ENCODE data around the gene CCNE1.

Gene CCNE1

DNA sequence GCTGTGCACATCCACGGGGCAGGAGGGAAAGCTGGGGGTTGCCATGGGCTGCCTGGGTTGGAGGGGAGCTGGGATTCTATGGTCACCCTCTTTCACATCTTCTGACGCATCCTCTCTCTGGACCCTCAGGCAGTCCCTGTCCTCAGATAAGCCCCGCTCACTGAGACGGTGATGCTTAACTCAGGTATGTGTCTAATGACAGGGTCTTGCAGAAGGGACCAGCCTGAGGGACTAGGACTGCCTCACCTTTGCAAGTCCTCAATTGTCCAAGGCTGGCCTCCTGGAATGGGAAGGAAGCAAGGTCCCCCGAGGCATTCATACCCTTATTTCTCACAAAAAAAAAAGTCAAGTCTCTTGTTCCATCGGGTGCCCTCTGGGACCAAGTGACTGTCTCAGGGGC lies 37.7 kb upstream of the CCNE1 start:
- H3K4me1 Mint-ChIP-seq = peaks cover 22% of the 10 kb centered on the region
- H3K27ac Mint-ChIP-seq = no peak overlapping the region
- H3K27me3 Mint-ChIP-seq (ENCODE audit: low read depth) = no peaks in the 10 kb centered on the region
- TF ChIP-seq, protein P1, sequence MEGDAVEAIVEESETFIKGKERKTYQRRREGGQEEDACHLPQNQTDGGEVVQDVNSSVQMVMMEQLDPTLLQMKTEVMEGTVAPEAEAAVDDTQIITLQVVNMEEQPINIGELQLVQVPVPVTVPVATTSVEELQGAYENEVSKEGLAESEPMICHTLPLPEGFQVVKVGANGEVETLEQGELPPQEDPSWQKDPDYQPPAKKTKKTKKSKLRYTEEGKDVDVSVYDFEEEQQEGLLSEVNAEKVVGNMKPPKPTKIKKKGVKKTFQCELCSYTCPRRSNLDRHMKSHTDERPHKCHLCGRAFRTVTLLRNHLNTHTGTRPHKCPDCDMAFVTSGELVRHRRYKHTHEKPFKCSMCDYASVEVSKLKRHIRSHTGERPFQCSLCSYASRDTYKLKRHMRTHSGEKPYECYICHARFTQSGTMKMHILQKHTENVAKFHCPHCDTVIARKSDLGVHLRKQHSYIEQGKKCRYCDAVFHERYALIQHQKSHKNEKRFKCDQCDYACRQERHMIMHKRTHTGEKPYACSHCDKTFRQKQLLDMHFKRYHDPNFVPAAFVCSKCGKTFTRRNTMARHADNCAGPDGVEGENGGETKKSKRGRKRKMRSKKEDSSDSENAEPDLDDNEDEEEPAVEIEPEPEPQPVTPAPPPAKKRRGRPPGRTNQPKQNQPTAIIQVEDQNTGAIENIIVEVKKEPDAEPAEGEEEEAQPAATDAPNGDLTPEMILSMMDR (IDR thresholded peaks at IDR 0.05; ENCODE audit: unreplicated experiment in 3 of 3) = no peak
- no peaks in the 10 kb centered on the region for H3K36me3 Mint-ChIP-seq (ENCODE audit: low read depth)
- no peaks in the 10 kb centered on the region for H3K9me3 Mint-ChIP-seq
- no peak overlapping the region for H3K4me3 Mint-ChIP-seq

DNA sequence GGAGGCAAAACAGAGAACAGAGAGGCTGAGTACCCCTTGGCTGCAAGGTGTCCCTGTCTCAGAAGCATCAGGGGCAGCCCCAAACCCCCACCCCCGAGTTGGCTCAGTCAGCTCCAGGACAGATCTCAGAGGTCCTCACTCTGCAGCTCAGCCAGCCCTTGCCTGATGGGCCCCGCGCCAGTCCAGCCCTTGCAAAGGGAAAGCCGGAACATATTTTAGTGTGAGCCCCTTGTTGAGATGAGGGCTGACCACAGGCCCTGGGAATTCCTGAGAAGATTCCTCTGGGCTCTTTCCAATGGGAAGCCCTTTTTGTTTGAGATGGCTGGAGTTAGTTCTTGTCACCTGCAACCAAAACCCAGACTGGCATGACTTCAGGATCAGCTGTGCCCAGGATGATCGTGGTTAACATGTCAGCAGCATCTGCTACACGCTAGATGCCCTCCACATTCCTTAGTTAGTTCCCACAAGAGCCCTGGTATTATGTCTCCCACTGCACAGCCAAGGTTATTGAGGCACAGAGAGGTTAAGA lies 33.9 kb upstream of the CCNE1 start:
- TF ChIP-seq, protein P1 (IDR thresholded peaks at IDR 0.05; ENCODE audit: unreplicated experiment in 3 of 3) = no peak
- Mint-ChIP-seq H3K27ac (peak overlapping the region in 2 of 3 experiments; percentile 44 to 66), H3K4me3 (no peak overlapping the region), H3K27me3 (ENCODE audit: low read depth) (peaks cover 6% of the 10 kb centered on the region), H3K9me3 (no peaks in the 10 kb centered on the region), H3K4me1 (peaks cover 36% of the 10 kb centered on the region), H3K36me3 (ENCODE audit: low read depth) (no peaks in the 10 kb centered on the region)

DNA sequence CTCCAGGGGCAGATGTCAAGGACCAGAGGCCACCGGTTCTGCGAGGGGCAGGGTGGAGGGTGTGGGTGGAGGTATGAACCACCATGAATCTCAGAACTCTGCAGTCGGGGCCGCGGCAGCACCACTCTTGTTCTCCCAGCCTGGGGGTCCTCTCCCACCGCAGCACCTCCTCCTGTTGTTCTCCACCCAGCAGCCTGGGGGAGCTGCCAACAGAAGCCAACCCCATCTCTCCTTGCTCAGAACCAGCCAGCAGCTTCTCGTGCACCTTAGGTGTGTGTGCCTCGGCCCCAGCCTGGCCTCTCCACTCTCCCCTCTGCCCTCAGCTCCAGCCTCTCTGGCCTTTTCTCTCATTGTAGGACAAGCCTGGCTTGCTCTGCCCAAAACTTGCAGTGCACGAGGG lies 31.9 kb upstream of the CCNE1 start:
- TF ChIP-seq, protein P1 (IDR thresholded peaks at IDR 0.05; ENCODE audit: unreplicated experiment in 3 of 3) = no peak
- no peak overlapping the region for H3K4me3 Mint-ChIP-seq
- H3K27ac Mint-ChIP-seq = peak overlapping the region in 1 of 3 experiments; percentile 45
- H3K4me1 Mint-ChIP-seq = peaks cover 34% of the 10 kb centered on the region
- no peaks in the 10 kb centered on the region for H3K36me3 Mint-ChIP-seq (ENCODE audit: low read depth)
- peaks cover 6% of the 10 kb centered on the region for H3K27me3 Mint-ChIP-seq (ENCODE audit: low read depth)
- no peaks in the 10 kb centered on the region for H3K9me3 Mint-ChIP-seq

DNA sequence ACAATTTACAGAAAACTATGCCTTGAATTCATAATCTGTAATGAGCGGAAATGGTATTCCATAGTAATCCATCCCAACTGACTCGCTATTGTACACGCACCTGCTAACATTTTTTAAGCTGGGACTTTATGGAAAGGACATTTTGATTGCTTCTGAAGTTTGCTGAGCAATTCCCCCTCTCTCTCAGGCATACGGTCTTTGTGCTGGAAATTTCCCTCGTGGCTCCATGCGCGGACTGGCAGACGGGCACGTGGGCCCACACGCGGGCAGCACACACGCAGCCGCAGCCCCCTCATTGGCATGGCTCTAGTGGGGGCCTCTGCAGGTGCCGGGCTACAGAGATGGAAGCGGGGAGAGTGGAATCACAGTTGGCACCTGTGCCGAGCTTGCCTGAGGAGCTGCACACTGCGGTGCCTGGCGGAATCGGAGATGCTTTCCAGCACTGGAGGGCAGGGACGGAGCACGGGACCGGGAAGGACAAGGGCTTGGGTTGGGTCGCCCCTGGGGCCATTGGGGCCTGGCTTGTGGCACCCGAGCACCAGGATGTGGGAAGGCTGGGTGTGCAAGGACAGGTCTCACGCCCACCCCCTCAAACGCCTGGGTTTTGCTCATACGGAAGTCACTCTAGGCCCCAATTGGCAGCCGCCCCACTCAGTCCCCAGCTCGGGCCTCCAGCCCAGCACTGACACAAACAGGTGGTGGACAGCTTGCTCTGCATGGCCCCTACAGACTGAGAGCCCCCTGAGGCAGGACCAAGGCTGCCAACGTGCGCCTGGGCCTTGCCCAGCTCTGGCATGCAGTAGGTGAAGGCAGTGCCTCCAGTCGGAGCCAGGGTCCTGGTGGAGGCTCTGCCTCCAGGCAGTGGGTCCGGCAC lies 30.2 kb upstream of the CCNE1 start:
- TF ChIP-seq, protein P1 (IDR thresholded peaks at IDR 0.05; ENCODE audit: unreplicated experiment in 3 of 3) = no peak
- H3K4me1 Mint-ChIP-seq = peaks cover 24% of the 10 kb centered on the region
- H3K36me3 Mint-ChIP-seq (ENCODE audit: low read depth) = no peaks in the 10 kb centered on the region
- H3K27me3 Mint-ChIP-seq (ENCODE audit: low read depth) = peaks cover 8% of the 10 kb centered on the region
- peak overlapping the region in 2 of 3 experiments; percentile 61 to 72 for H3K27ac Mint-ChIP-seq
- H3K9me3 Mint-ChIP-seq = no peaks in the 10 kb centered on the region
- no peak overlapping the region for H3K4me3 Mint-ChIP-seq

DNA sequence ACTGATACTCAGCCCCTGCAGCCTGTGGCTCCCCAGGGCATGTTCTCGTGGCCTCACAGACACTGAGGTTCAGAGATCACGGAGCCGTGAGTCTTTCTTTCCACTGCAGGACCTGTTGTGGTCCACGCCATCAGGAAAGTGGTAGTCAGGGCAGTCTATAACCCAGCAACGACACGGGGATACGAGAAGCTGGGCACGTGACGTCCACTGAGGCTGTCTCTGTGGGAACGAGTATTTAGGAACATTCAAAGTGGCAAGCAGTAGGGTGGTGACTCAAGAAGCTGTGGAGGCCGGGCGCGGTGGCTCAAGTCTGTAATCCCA lies 29.6 kb upstream of the CCNE1 start:
- H3K4me3 Mint-ChIP-seq = no peak overlapping the region
- TF ChIP-seq, protein P1 (IDR thresholded peaks at IDR 0.05; ENCODE audit: unreplicated experiment in 3 of 3) = no peak
- no peaks in the 10 kb centered on the region for H3K9me3 Mint-ChIP-seq
- H3K27me3 Mint-ChIP-seq (ENCODE audit: low read depth) = peaks cover 8% of the 10 kb centered on the region
- peak overlapping the region in 2 of 3 experiments; percentile 32 to 37 for H3K27ac Mint-ChIP-seq
- H3K4me1 Mint-ChIP-seq = peaks cover 24% of the 10 kb centered on the region
- H3K36me3 Mint-ChIP-seq (ENCODE audit: low read depth) = no peaks in the 10 kb centered on the region

All from nephron (organoid).